ENCODE results near the gene IPO5. TPM values are rescaled to one million over a fixed set of nuclear protein-coding genes. Genes with fewer than 3 reads are reported as not detected.
"Not testable (repeated sequence)": the region's sequence is repeated elsewhere in the genome, so short reads cannot be mapped to it uniquely, and the experiment has no call there.

Gene IPO5
- total RNA-seq, 1 donor from 2014 or later, result 152 TPM

GRCh38 chr13:97948041-97948440 is 5.4 kb upstream of the IPO5 start:
- CTCF ChIA-PET, result no interaction called here
- Mint-ChIP-seq H3K9me3 (no peaks in the 10 kb centered on the region), H3K4me1 (peaks cover 10% of the 10 kb centered on the region), H3K4me3 (no peak overlapping the region), H3K36me3 (ENCODE audit: low read depth) (no peaks in the 10 kb centered on the region), H3K27me3 (no peaks in the 10 kb centered on the region), H3K27ac (no peak overlapping the region)
- no peak for ATAC-seq (ENCODE audit: low read depth)
- DNase-seq, result no peak
- POLR2A ChIA-PET, result no interaction called here
- intact Hi-C loops (cut with micrococcal nuclease), result no loop called here
- no peak for TF ChIP-seq CTCF (IDR thresholded peaks at IDR 0.05)

DNA sequence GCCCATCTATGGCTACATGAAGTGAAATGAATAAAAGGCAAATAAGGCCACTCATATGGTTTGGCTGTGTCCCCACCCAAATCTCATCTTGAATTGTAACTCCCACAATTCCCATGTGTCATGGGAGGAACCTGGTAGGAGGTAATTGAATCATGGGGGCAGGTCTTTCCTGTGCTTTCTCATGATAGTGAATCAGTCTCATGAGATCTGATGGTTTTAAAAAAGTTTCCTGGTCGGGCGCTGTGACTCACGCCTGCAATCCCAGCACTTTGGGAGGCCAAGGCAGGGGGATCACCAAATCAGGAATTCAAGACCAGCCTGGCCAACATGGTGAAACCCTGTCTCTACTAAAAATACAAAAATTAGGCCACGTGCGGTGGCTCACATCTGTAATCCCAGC is 4.2 kb upstream of the IPO5 start:
- DNase-seq; H3K4me3 Mint-ChIP-seq; CTCF ChIA-PET; H3K27me3 Mint-ChIP-seq; H3K9me3 Mint-ChIP-seq; H3K36me3 Mint-ChIP-seq (ENCODE audit: low read depth); intact Hi-C loops (cut with micrococcal nuclease); H3K4me1 Mint-ChIP-seq; H3K27ac Mint-ChIP-seq; ATAC-seq (ENCODE audit: low read depth); POLR2A ChIA-PET: not testable (repeated sequence)

DNA sequence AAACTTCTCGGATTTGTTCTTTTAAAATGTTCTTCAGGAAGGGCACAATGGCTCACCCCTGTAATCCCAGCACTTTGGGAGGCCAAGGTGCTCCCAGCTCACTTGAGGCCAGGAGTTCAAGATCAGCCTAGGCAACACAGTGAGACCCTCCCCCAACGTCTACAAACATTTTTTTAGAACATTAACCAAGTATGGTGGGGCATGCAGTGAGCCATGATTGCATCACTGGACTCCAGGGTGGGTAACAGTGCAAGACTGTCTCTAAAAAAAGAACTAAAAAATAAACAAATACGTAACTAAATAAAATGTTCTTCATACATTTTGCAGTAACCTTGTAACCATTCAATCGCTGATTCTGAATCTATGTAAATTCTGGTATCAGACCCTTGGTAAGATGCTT is 2.1 kb upstream of the IPO5 start:
- POLR2A ChIA-PET, result no interaction called here

GRCh38 chr13:97952831-97953230 is 644 bp upstream of the IPO5 start:
- CTCF ChIA-PET; H3K9me3 Mint-ChIP-seq; DNase-seq; intact Hi-C loops (cut with micrococcal nuclease); H3K27ac Mint-ChIP-seq; ATAC-seq (ENCODE audit: low read depth); H3K36me3 Mint-ChIP-seq (ENCODE audit: low read depth); POLR2A ChIA-PET; H3K4me3 Mint-ChIP-seq; H3K4me1 Mint-ChIP-seq; H3K27me3 Mint-ChIP-seq: not testable (repeated sequence)

More for the DNA sequence above, 2.1 kb upstream of the IPO5 start:
- intact Hi-C loops (cut with micrococcal nuclease), result no loop called here
- DNase-seq (no peak), ATAC-seq (ENCODE audit: low read depth) (no peak)
- Mint-ChIP-seq H3K4me3 (no peak overlapping the region), H3K27ac (no peak overlapping the region), H3K4me1 (peaks cover 2% of the 10 kb centered on the region), H3K9me3 (no peaks in the 10 kb centered on the region), H3K27me3 (no peaks in the 10 kb centered on the region), H3K36me3 (ENCODE audit: low read depth) (no peaks in the 10 kb centered on the region)
- TF ChIP-seq CTCF (IDR thresholded peaks at IDR 0.05), result no peak
- CTCF ChIA-PET, result no interaction called here

- ATAC-seq (ENCODE audit: low read depth) (no peak), DNase-seq (no peak)
- Mint-ChIP-seq H3K27ac (no peak overlapping the region), H3K4me3 (no peak overlapping the region), H3K27me3 (peaks cover 4% of the 10 kb centered on the region), H3K4me1 (no peaks in the 10 kb centered on the region), H3K36me3 (ENCODE audit: low read depth) (no peaks in the 10 kb centered on the region), H3K9me3 (no peaks in the 10 kb centered on the region)
- CTCF ChIA-PET, result no interaction called here
- POLR2A ChIA-PET, result no interaction called here
- TF ChIP-seq CTCF (IDR thresholded peaks at IDR 0.05), result no peak
- intact Hi-C loops (cut with micrococcal nuclease), result no loop called here
Observed at GRCh38 chr13:97961340-97961739, 7.9 kb downstream of the IPO5 start.

DNA sequence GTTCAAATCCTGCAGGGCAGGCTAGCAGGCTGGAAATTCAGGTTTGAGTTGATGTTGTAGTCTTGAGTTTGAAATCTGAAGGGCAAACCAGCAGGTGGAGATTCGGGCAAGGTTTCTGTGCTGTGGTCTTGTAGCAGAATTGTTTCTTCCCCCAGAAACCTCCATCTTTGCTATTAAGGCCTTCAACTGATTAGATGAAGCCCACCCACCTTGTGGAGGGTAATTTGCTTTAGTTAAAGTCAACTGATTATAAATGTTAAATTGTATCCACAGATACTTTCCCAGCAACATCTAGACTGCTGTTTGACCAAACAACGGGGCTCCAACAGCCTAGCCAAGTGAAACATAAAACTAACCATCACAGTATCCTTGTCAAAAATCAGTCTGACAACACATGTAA is 9.4 kb downstream of the IPO5 start:
- ChIA-PET POLR2A (no interaction called here), CTCF (no interaction called here)
- ATAC-seq (ENCODE audit: low read depth) (no peak), DNase-seq (no peak)
- intact Hi-C loops (cut with micrococcal nuclease), result no loop called here
- no peak overlapping the region for H3K27ac Mint-ChIP-seq
- H3K9me3 Mint-ChIP-seq, result no peaks in the 10 kb centered on the region
- H3K36me3 Mint-ChIP-seq (ENCODE audit: low read depth), result no peaks in the 10 kb centered on the region
- no peak for TF ChIP-seq CTCF (IDR thresholded peaks at IDR 0.05)
- no peaks in the 10 kb centered on the region for H3K4me1 Mint-ChIP-seq
- H3K27me3 Mint-ChIP-seq, result peaks cover 12% of the 10 kb centered on the region
- H3K4me3 Mint-ChIP-seq, result no peak overlapping the region

Data from activated B cell treated with CpG ODN at 0.5 μM for 24 hours (primary cell).